SK-N-SH (cell line): ENCODE measurements around the gene RASGRF1. TPM values are rescaled to one million over a fixed set of nuclear protein-coding genes. Genes with fewer than 3 reads are reported as not detected.
A peak's percentile ranks its signal among the peaks of the same experiment; 100 is the strongest.

Source experiments
- CTCF ChIA-PET: fragments of 300-600, 350-600 bp; formaldehyde crosslinking; extraction: SDS; loops from one replicate; lab custom pipeline; 2021; lab: Yijun Ruan, JAX
- POLR2A ChIA-PET: fragments of 350-600 bp; sonication (Branson Sonifier 250); formaldehyde crosslinking; extraction: SDS; loops from one replicate; lab custom pipeline; 2020; ENCODE audit warnings: antibody characterized with exemption, inconsistent platforms; lab: Yijun Ruan, JAX
- DNase-seq: peaks from one replicate; pipeline ENCODE4 v3.0.0; 2012
- H2AFZ ChIP-seq: fragments of 200-600 bp; sonication (generic); 2 replicates; pipeline ENCODE4 v1.8.1; 2016; ENCODE audit warnings: antibody characterized with exemption, mild to moderate bottlenecking, low read depth
- H3F3A ChIP-seq: fragments of 200-600 bp; sonication (generic); replicated peaks from 2 replicates; pipeline ENCODE3; 2016; ENCODE audit warnings: antibody characterized with exemption, mild to moderate bottlenecking; ENCODE audit not compliant: insufficient read depth
- H3K27ac ChIP-seq, 2 experiments: fragments of 200-500 bp in 1 of 2; fragments of 200-600 bp in 1 of 2; sonication (Bioruptor generic) in 1 of 2; sonication (generic), shearing (Covaris generic) in 1 of 2; 2 replicates each; pipeline versions ENCODE4 v1.5.1 to v1.6.1; 2014 to 2016; ENCODE audit warnings: low read depth in 2 of 2, inconsistent platforms in 1 of 2, low read length in 1 of 2, mild to moderate bottlenecking in 1 of 2, mixed read lengths in 1 of 2
- H3K27me3 ChIP-seq: fragments of 200-600 bp; sonication (generic), shearing (Covaris generic); 2 replicates; pipeline ENCODE4 v1.6.1; 2016; ENCODE audit warnings: mixed run types; ENCODE audit not compliant: insufficient read depth
- H3K36me3 ChIP-seq, 2 experiments: fragments of 200-500 bp in 1 of 2; fragments of 200-600 bp in 1 of 2; sonication (Bioruptor generic) in 1 of 2; sonication (generic) in 1 of 2; replicated peaks in 1 of 2; 2 replicates each; pipeline versions ENCODE3 to v1.5.1; 2014 to 2016; ENCODE audit warnings: low read length in 1 of 2, mild to moderate bottlenecking in 1 of 2; ENCODE audit not compliant: insufficient read depth in 2 of 2, control insufficient read depth in 1 of 2
- H3K4me1 ChIP-seq, 2 experiments: fragments of 200-500 bp in 1 of 2; fragments of 200-600 bp in 1 of 2; sonication (Bioruptor generic) in 1 of 2; sonication (generic), shearing (Covaris generic) in 1 of 2; 2 replicates each; pipeline versions ENCODE4 v1.5.1 to v1.6.1; 2014 to 2016; ENCODE audit warnings: low read depth in 1 of 2, low read length in 1 of 2, mixed run types in 1 of 2; ENCODE audit not compliant: insufficient read depth in 2 of 2, control insufficient read depth in 1 of 2
- H3K4me2 ChIP-seq: fragments of 200-600 bp; sonication (generic), shearing (Covaris generic); 2 replicates; pipeline ENCODE4 v1.6.1; 2017; ENCODE audit warnings: mixed run types
- H3K4me3 ChIP-seq, 2 experiments: fragments of 200-500 bp in 1 of 2; fragments of 200-600 bp in 1 of 2; sonication (Bioruptor generic) in 1 of 2; sonication (generic), shearing (Covaris generic) in 1 of 2; 2 replicates each; pipeline versions ENCODE4 v1.5.1 to v1.8.1; 2014 to 2016; ENCODE audit warnings: low read depth in 2 of 2, inconsistent platforms in 1 of 2, low read length in 1 of 2, mild to moderate bottlenecking in 1 of 2, mixed read lengths in 1 of 2, moderate library complexity in 1 of 2
- H3K79me2 ChIP-seq: fragments of 200-600 bp; sonication (generic); 2 replicates; pipeline ENCODE4 v1.8.1; 2017; ENCODE audit warnings: mild to moderate bottlenecking; ENCODE audit not compliant: insufficient read depth
- H3K9ac ChIP-seq: fragments of 200-600 bp; sonication (generic); 2 replicates; pipeline ENCODE4 v1.6.1; 2017; ENCODE audit warnings: mixed run types
- H3K9me2 ChIP-seq: fragments of 200-600 bp; sonication (generic); 2 replicates; pipeline ENCODE4 v1.6.1; 2017; ENCODE audit warnings: mixed run types
- H3K9me3 ChIP-seq: fragments of 200-600 bp; sonication (generic); 2 replicates; pipeline ENCODE4 v1.6.1; 2017; ENCODE audit warnings: mixed run types, mild to moderate bottlenecking, moderate library complexity
- H4K20me1 ChIP-seq: fragments of 200-600 bp; sonication (generic); 2 replicates; pipeline ENCODE4 v1.6.1; 2017; ENCODE audit warnings: mild to moderate bottlenecking, mixed run types; ENCODE audit not compliant: insufficient read depth
- CTCF ChIP-seq: fragments of 200-600 bp; sonication (generic); IDR thresholded peaks from 2 replicates; pipeline ENCODE4 v1.6.1; 2017; ENCODE audit warnings: antibody characterized with exemption, mild to moderate bottlenecking, moderate library complexity
- ELF1 ChIP-seq: IDR thresholded peaks from 2 replicates; pipeline ENCODE4 v1.4.0; 2012
- EZH2phosphoT487 ChIP-seq: fragments of 200-600 bp; sonication (generic); IDR thresholded peaks from 2 replicates; pipeline ENCODE4 v1.6.1; 2017; ENCODE audit warnings: low read depth, mixed run types, mild to moderate bottlenecking, antibody characterized with exemption, moderate library complexity, borderline replicate concordance
- FOXJ3 ChIP-seq: sonication (generic); formaldehyde crosslinking; IDR thresholded peaks from 2 replicates; pipeline ENCODE4 v1.5.1; 2020; ENCODE audit warnings: mild to moderate bottlenecking, missing genetic modification reagents
- FOXM1 ChIP-seq: IDR thresholded peaks from 2 replicates; pipeline ENCODE4 v1.4.0; 2012; ENCODE audit warnings: low read depth, mild to moderate bottlenecking
- GATA2 ChIP-seq: sonication (generic); formaldehyde crosslinking; IDR thresholded peaks from 2 replicates; pipeline ENCODE4 v1.5.0; 2020; ENCODE audit warnings: mild to moderate bottlenecking, missing genetic modification reagents
- JUND ChIP-seq: IDR thresholded peaks from 2 replicates; pipeline ENCODE4 v1.4.0; 2012
- MAX ChIP-seq: IDR thresholded peaks from 2 replicates; pipeline ENCODE4 v1.4.0; 2012; ENCODE audit warnings: low read depth
- MEF2A ChIP-seq: IDR thresholded peaks from 2 replicates; pipeline ENCODE4 v1.4.0; 2012; ENCODE audit warnings: low read depth, borderline replicate concordance
- MXI1 ChIP-seq: IDR thresholded peaks from 2 replicates; pipeline ENCODE4 v1.6.1; 2012; ENCODE audit warnings: mild to moderate bottlenecking, low read depth, low read length, improper control_type of control experiment
- RAD21 ChIP-seq: IDR thresholded peaks from 2 replicates; pipeline ENCODE4 v1.6.1; 2012; ENCODE audit warnings: mild to moderate bottlenecking, low read length
- RCOR1 ChIP-seq: fragments of 150-350 bp; IDR thresholded peaks from 2 replicates; pipeline ENCODE4 v1.6.1; 2017; ENCODE audit warnings: antibody characterized with exemption, low read length
- RXRA ChIP-seq: IDR thresholded peaks from 2 replicates; pipeline ENCODE4 v1.4.0; 2012; ENCODE audit warnings: low read depth, mild to moderate bottlenecking, borderline replicate concordance
- SMC3 ChIP-seq: IDR thresholded peaks from 2 replicates; pipeline ENCODE4 v1.6.1; 2012; ENCODE audit warnings: low read depth, low read length, improper control_type of control experiment
- TAF1 ChIP-seq: IDR thresholded peaks from 2 replicates; pipeline ENCODE4 v1.6.1; 2012; ENCODE audit warnings: low read depth, mild to moderate bottlenecking, low read length, moderate library complexity, borderline replicate concordance
- TCF12 ChIP-seq: IDR thresholded peaks from 2 replicates; pipeline ENCODE4 v1.4.0; 2012
- USF1 ChIP-seq: IDR thresholded peaks from 2 replicates; pipeline ENCODE4 v1.4.0; 2012; ENCODE audit warnings: low read depth, borderline replicate concordance
- USF2 ChIP-seq: fragments of 150-350 bp; IDR thresholded peaks from 2 replicates; pipeline ENCODE4 v1.6.1; 2017; ENCODE audit warnings: antibody characterized with exemption, low read length, low read depth, borderline replicate concordance
- ZBTB33 ChIP-seq: IDR thresholded peaks from 2 replicates; pipeline ENCODE4 v1.4.0; 2012; ENCODE audit warnings: low read depth, borderline replicate concordance
- WGBS: methylation state at CpG from one replicate; pipeline ENCODE4 v1.1.6; 2017; ENCODE audit warnings: low lambda C conversion rate; 5-methylcytosine and 5-hydroxymethylcytosine counted together
- polyA plus RNA-seq, 3 experiments: library from polyadenylated mRNA; depleted of rRNA; stranded (reverse); fragments of >200 nt; gene quantifications; 2 replicates each; pipeline ENCODE4 v1.2.3, GENCODE V29; 2012

The RASGRF1 gene
- polyA plus RNA-seq, 1 of the 3 experiments (the other 2 are of a cell fraction), result 0.10 TPM

GRCh38 chr15:78915341-78916087 lies 175.1 kb downstream of the RASGRF1 start:
- Histone ChIP-seq H3F3A (peaks cover 19% of the 10 kb centered on the region), H3K4me2 (no peak overlapping the region), H4K20me1 (peaks cover 40% of the 10 kb centered on the region; the same call in 1 of the 2 replicates), H3K9me2 (no peaks in the 10 kb centered on the region), H3K9ac (no peak overlapping the region), H3K79me2 (peaks cover 58% of the 10 kb centered on the region; the same call in 1 of the 2 replicates), H2AFZ (no peak overlapping the region), H3K27ac (no peak overlapping the region; a peak in 1 of 4 replicates), H3K36me3 (peaks cover 48 to 59% of the 10 kb centered on the region in 2 experiments), H3K4me3 (no peak overlapping the region), H3K9me3 (no peaks in the 10 kb centered on the region), H3K27me3 (no peaks in the 10 kb centered on the region), H3K4me1 (peaks cover 0 to 8% of the 10 kb centered on the region in 2 experiments; a peak in 1 of 4 replicates)
- no peak for TF ChIP-seq USF2
- WGBS, result 93% methylated on average over 12 of the region's 12 CpGs
- ChIA-PET POLR2A (interaction anchor here (0.5 kb wide), 1 partner anchor 70 kb away, joined by 5 read pairs; no protein-coding TSS in a partner anchor), CTCF (interaction anchor here (1.3 to 2.7 kb wide), 2 partner anchors 113 to 269 kb away, joined by 6 to 9 read pairs; no protein-coding TSS in a partner anchor)
- no peak for DNase-seq

GRCh38 chr15:78914027-78914764 lies 176.4 kb downstream of the RASGRF1 start:
- H3K27me3 ChIP-seq, result no peaks in the 10 kb centered on the region
- POLR2A ChIA-PET, result no interaction called here
- no peaks in the 10 kb centered on the region for H3K9me3 ChIP-seq
- H2AFZ ChIP-seq, result no peak overlapping the region
- no peak overlapping the region for H3K4me2 ChIP-seq
- H3K4me1 ChIP-seq, result peaks cover 0 to 8% of the 10 kb centered on the region in 2 experiments; a peak in 1 of 4 replicates
- no peak overlapping the region for H3K4me3 ChIP-seq
- no peak overlapping the region for H3K9ac ChIP-seq
- H3F3A ChIP-seq, result peaks cover 19% of the 10 kb centered on the region
- no peak overlapping the region; a peak in 1 of 4 replicates for H3K27ac ChIP-seq
- no peak for TF ChIP-seq FOXM1
- TF ChIP-seq JUND, result no peak
- TF ChIP-seq GATA2 (CRISPR knock-in tag), result no peak
- TF ChIP-seq ZBTB33, result no peak
- TF ChIP-seq RAD21, result peak; percentile 34; the same call in 1 of the 2 replicates
- no peak for TF ChIP-seq EZH2phosphoT487
- no peak for TF ChIP-seq MAX
- 0 out of 2 replicates have a peak, but pooled peaks have one; percentile 6 for TF ChIP-seq SMC3
- no peak for TF ChIP-seq FOXJ3 (CRISPR knock-in tag)
- TF ChIP-seq MXI1, result no peak
- no peak for TF ChIP-seq RXRA
- no peak for TF ChIP-seq TCF12
- TF ChIP-seq TAF1, result no peak
- no peak for TF ChIP-seq RCOR1
- TF ChIP-seq CTCF, result peak; percentile 40
- no peak for TF ChIP-seq MEF2A
- TF ChIP-seq ELF1, result no peak
- no peak for TF ChIP-seq USF1
- CTCF ChIA-PET, result interaction anchor here (1.3 to 2.8 kb wide), 4 partner anchors 65 to 270 kb away, joined by 4 to 9 read pairs (median 8); no protein-coding TSS in a partner anchor
- H3K9me2 ChIP-seq, result no peaks in the 10 kb centered on the region
- DNase-seq, result no peak
- H3K79me2 ChIP-seq, result peaks cover 65% of the 10 kb centered on the region; the same call in 1 of the 2 replicates
- peaks cover 51 to 55% of the 10 kb centered on the region in 2 experiments for H3K36me3 ChIP-seq
- 90% methylated on average over 13 of the region's 13 CpGs for WGBS
- H4K20me1 ChIP-seq, result peaks cover 52% of the 10 kb centered on the region
